GM18505 (cell line): Measurements from ENCODE around the gene VSX1.

Experiments used
- ATAC-seq: cut with Tn5 transposase; IDR thresholded peaks from one replicate; pipeline ENCODE4 v1.9.1; 2021; ENCODE audit not compliant: unreplicated experiment
- POLR2A ChIP-seq: IDR thresholded peaks from 4 replicates; pipeline ENCODE4 v1.6.1; 2011; ENCODE audit warnings: borderline replicate concordance; ENCODE audit not compliant: insufficient read depth, insufficient read length; ENCODE audit errors: extremely low read depth

Gene VSX1

DNA sequence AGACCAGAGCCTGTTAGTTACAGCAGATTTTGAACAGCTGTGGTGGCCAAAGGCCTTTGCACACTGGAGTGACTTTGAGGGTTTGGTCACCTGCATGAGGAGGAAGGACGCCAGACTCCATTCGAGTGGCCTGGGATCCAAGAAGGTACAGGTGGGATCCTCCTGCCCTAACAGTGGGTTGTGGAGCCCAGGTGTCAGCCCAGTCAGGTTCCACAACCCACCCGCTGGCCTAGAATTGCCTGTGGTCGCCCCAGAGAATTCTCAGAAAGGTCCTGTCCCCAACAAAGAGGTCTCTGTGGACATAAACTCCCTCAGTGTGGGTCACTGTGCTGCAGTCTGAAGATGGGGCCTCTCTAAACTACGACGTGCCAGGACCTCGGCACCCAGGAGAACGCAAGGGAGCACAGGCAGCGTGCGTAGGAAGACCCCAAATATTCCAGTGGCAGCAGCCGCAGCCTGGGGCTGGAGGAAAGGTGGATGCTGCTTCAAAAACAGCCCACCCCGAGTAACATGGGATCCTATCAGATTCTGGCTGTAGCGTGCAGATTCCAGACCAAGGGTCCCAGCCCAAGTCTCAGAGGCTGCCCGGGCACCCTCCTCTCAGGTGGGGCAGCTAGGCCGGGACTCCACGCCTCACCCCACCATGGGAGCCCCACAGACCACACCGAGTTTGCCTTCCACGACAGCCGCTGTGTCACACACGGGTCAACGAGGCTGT lies 40.0 kb downstream of the VSX1 start:
- no peak for TF ChIP-seq POLR2A
- no peak for ATAC-seq

DNA sequence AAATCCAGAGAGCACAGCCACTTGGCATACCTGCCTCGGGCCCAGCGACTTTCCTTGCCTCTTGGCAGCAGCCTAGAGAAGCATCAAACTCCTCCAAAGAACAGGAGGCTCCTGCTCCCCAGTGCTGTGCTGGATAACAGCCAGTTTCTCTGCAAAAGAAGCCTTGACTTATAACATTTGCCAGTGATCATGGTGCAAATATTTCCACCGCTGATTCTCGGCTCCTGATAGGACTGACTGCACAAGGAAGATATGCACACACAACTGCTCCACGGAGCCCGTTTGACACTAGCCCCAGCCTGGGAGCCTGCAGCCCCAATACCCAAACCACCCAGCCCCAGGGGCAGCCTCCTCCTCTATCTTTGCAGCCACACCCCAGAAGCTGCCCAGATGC lies 41.5 kb downstream of the VSX1 start:
- ATAC-seq, result no peak
- no peak for TF ChIP-seq POLR2A

DNA sequence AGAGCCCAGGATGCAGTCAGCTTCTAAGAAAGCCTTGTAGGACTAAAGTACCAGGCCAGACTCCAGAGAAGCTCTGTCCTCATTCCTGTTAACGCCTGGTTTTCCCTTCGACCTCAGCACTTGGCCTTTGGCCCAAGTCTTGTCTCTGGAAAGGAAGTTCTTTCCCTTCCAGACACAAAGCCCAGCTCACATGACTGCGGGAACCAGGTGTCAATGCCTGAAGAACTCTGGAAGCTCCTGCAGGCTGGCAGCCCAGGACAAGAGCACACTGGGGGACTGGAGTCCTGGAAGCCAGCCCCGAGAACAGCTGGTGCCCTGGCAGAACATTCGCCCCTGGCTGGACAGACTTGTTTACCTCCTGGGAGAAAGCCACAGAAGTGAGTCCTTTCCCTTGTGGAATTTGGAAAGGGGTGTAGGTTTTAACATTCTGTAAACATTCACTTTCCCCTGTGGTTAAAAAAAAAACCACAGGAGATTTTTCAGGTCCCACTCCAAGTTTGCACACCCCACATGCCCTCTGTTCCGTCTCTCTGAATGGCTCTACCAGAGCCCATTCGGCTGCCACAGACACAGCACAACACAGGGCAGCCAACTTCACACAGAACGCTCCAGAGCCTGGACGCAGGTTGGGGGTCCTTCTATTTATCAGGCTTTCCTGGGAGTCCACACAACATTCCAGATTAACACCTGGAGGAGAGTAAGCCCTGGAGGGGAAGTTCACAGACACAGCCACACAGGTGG lies 42.1 kb downstream of the VSX1 start:
- TF ChIP-seq POLR2A, result no peak
- ATAC-seq, result no peak

DNA sequence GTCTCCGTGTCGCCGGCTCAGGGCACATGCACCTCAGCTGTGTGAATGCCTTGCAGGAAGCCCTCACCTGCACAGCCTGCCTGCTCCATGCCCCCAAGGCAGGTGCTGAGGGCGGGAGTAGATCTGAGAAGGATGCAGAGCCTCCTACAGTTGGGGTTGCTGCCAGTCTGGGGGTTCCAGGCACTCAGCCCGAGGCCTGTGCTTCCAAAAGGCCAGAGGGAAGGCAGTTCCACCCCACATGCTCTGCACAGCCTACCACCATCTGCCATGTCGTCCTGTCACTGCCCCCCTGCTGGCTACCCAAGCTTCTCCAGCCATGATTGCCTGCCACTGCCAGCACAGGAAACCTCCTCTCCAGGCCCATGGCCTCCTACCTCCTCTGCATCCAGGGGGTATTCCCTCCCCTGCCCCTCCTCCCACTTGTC lies 43.3 kb downstream of the VSX1 start:
- ATAC-seq, result no peak
- TF ChIP-seq POLR2A, result no peak

DNA sequence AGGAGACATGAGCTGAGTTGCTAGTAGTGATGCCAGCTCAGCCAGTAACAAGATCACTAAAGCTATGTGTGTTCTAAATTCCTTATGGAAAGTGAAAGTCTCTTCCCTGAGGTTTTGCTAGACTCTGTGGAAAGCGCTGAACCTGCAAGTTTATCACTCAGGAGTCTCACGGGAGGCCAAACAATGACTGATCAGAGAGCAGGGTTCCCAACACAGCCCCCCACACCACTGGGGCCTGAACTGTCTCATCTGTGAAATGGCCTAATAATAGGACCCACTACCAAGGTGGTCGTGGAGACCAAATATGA lies 43.9 kb downstream of the VSX1 start:
- no peak for ATAC-seq
- TF ChIP-seq POLR2A, result no peak

DNA sequence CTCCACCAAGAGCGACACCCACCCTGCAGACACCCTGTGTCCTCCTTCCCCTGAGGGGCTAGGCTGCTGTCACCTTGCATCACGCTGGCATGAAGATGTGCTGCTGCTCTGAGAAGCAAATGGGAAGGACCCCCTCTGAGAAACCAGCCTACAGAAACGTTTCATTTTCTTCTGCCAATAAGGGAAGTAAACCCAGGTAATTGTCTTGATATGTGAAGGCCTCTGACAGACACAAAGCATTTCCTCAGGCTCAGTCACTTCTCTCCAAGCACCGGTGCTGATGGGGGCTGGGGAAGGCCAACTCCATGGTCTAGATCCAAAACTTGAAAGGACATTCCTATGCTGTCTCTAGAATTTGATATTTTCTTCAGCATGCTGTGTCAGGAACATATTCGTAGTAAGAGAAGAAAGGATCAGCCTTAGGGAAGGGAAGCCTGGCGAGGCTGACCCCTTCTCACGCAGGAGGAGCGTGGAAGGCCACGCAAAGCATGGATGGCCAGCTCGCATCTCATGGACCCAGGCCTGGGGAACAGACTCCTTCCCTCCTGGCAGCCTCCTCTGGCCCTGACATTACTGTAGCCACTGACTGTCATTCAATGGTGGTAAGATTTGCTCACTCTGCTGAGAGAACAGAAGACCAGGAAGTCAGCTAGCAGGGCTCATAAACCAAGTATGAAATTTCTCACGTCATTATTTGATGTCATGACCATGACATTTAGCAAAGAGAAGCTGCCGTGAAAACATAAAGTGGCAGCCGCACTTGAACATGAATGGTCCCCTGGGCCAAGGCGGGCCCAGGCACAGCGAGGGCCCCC lies 44.4 kb downstream of the VSX1 start:
- no peak for ATAC-seq
- TF ChIP-seq POLR2A, result no peak

DNA sequence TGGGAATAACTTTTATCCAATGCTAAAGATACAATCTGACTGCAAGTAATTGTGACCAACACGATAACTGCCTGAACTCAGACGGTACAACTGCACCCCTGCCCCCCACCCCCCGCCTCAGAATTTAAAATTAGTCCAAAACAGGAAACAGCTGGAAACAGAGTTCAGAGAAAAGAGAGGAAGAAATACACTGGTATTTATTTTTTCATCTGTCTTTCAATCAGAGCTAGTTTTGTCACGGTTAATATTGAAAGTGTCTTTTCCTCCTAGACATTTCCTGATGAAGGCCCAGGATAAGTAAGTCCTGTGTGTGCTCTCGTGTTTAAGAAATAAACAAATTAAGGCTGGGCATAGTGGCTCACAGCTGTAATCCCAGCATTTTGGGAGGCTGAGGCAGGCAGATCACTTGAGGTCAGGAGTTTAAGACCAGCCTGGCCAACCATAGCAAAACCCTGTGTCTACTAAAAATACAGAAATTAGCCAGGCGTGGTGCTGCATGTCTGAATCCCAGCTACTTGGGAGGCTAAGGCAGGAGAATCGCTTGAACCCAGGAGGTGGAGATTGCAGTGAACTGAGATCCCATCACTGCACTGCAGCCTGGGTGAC lies 45.5 kb downstream of the VSX1 start:
- no peak for ATAC-seq

DNA sequence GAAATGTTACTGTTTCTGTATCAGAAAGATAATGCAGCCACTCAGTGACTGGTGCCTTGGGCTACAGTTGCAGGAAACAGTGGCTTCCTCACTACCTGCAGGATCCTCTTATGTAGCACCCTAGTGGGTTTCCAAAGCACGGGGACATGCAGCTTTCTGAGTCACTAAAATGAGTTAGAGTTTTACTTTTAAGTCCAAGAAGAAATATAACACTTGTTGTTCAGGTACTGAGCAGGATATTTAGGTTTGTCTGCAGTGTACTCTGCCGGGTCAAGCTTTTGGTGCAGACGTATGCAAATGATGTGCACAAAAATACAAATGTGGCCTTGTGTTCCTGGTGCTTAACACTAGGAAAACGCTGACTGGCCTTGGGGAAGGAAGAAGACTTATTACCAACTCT lies 46.0 kb downstream of the VSX1 start:
- ATAC-seq, result no peak

More for the DNA sequence above, 45.5 kb downstream of the VSX1 start:
- no peak for TF ChIP-seq POLR2A

DNA sequence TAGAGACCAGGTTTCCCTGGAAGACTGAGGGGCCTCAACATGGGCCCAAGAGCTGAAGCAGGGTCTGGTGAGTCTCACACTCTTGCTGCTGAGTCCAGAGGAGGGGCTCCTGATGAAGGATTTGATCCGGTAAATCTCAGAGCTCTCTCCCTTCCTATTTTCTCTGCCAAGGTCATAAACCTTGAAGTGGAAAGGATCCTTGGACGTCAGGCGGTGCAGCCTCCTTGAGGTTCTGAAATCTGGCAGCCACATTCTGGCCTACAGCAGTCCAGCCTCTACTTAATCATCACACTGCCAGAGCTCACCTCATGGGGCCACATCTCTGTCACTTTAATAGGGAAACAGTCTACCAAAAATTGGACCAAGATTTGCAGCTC lies 48.0 kb downstream of the VSX1 start:
- no peak for TF ChIP-seq POLR2A
- ATAC-seq, result no peak

More for the DNA sequence above, 46.0 kb downstream of the VSX1 start:
- TF ChIP-seq POLR2A, result no peak

DNA sequence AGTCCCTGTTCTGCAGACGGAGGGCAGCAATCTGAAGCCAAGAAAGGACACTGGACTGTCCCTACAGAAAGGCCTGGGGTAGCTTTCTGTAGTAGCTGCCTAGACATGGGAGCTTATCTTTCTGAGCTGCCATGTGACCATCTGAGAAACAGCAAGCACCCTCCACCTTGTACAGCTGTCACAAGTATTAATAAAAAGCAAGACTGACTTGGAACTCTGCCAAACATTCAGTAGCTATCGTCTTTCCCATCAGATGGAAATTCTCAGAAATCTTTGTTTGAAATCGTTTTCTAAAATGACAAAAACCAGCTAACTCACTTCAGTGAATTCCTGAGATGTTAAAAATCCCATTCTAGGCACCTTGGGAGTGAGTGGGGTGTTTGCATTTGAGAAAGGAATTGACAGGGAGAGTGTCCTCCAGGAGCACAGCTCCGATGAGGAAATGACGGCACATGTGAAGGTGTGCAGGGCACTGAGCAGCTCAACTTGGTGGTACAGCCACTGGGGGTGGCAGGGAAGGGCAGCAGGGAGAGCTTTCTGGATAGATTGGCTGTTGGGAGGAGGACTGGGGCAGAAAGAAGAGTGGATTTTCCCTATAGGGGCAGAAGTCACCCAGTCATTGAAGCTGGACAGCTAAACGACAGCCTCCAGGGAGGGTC lies 48.5 kb downstream of the VSX1 start:
- no peak for ATAC-seq
- TF ChIP-seq POLR2A, result no peak

DNA sequence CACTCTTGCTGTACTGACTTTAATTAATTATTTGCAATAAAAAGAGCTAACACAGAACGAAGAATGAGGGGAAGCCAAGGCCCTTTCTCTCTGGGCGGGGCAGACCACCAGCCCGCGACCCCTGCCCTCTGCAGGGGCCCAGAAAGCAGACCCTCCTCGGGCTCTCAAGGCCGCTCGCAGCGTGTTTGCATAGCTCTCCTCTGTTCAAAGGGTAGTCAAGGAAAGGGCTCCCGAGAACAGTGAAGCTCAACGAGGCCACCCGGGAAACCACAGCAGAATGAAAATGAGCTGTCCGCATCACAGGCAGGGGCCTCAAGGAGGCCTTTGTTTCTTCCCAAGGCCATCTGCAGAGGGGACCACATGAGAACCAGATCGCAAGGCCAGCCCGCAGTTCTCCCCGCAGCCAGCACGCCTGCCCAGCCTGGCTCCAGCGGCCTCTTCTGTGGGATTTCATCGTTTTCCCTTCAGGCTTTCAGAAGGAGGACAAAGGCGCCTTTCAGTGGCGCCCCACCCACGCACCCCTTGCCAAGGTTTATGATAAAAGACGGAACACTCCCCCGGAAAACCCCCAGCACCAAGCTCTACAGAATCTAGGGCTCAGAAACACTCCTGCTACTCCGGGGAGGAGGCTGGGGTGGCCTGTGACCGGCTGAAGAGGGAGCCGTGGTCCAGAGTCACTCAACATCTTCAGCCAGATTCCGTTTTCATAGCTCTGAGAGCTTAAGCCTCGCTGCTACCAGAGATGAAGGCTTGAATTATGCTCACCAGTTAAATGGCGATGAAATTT lies 49.3 kb downstream of the VSX1 start:
- ATAC-seq, result no peak
- no peak for TF ChIP-seq POLR2A

DNA sequence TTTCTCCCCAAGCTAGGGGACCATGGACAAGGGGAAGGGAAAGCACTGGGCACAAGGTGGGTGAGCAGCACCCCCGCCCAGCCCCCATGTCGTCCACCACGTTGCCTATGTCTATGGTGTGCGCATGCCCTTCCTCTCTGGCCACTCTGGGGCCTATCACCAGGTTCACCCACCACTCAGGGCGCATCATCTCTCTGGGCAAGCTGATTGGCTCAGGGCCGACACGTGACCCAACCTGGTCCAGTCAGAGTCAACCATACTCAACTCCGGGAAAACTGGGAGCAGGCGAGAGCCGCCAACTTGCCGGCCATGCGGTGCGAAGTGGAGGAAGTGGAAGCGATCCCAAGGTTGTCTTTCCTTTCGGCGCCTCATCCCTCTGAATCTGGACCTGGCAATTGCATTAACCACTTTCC lies 49.9 kb downstream of the VSX1 start:
- no peak for TF ChIP-seq POLR2A
- no peak for ATAC-seq
